Measurements from ENCODE around the gene CHD6.

Gene CHD6

GRCh38 chr20:41482647-41483552, 135.3 kb downstream of the CHD6 start:
- H3K9ac ChIP-seq (ENCODE audit: low read length in 2 of 2), result no peak overlapping the region
- peaks cover 0 to 5% of the 10 kb centered on the region in 2 donors for H3K9me3 ChIP-seq (ENCODE audit: control insufficient read depth in 2 of 2, low read length in 2 of 2)
- no peaks in the 10 kb centered on the region for H3K27me3 ChIP-seq (ENCODE audit: control insufficient read depth in 1 of 2, insufficient read depth in 2 of 2, low read length in 2 of 2)
- no peak overlapping the region for H3K4me3 ChIP-seq (ENCODE audit: low read length in 2 of 2)
- no peak overlapping the region for H3K27ac ChIP-seq (ENCODE audit: low read length)
- H3K4me1 ChIP-seq (ENCODE audit: control insufficient read depth, insufficient read depth, low read length), result no peaks in the 10 kb centered on the region
- H3K36me3 ChIP-seq (ENCODE audit: control insufficient read depth in 2 of 2, insufficient read depth in 2 of 2, low read length in 2 of 2), result peaks cover 39 to 40% of the 10 kb centered on the region in 2 donors

GRCh38 chr20:41480054-41480770, 138.0 kb downstream of the CHD6 start:
- no peak overlapping the region for H3K9ac ChIP-seq (ENCODE audit: low read length in 2 of 2)
- no peak overlapping the region for H3K27ac ChIP-seq (ENCODE audit: low read length)
- peaks cover 23 to 28% of the 10 kb centered on the region in 2 donors for H3K36me3 ChIP-seq (ENCODE audit: control insufficient read depth in 2 of 2, insufficient read depth in 2 of 2, low read length in 2 of 2)
- H3K27me3 ChIP-seq (ENCODE audit: control insufficient read depth in 1 of 2, insufficient read depth in 2 of 2, low read length in 2 of 2), result no peaks in the 10 kb centered on the region
- H3K9me3 ChIP-seq (ENCODE audit: control insufficient read depth in 2 of 2, low read length in 2 of 2), result peaks cover 0 to 5% of the 10 kb centered on the region in 2 donors
- H3K4me1 ChIP-seq (ENCODE audit: control insufficient read depth, insufficient read depth, low read length), result no peaks in the 10 kb centered on the region
- H3K4me3 ChIP-seq (ENCODE audit: low read length in 2 of 2), result no peak overlapping the region

- no peaks in the 10 kb centered on the region for H3K27me3 ChIP-seq (ENCODE audit: control insufficient read depth in 1 of 2, insufficient read depth in 2 of 2, low read length in 2 of 2)
- no peak overlapping the region for H3K27ac ChIP-seq (ENCODE audit: low read length)
- H3K9ac ChIP-seq (ENCODE audit: low read length in 2 of 2), result no peak overlapping the region
- no peak overlapping the region for H3K4me3 ChIP-seq (ENCODE audit: low read length in 2 of 2)
- no peaks in the 10 kb centered on the region for H3K4me1 ChIP-seq (ENCODE audit: control insufficient read depth, insufficient read depth, low read length)
- peaks cover 0 to 5% of the 10 kb centered on the region in 2 donors for H3K9me3 ChIP-seq (ENCODE audit: control insufficient read depth in 2 of 2, low read length in 2 of 2)
- peaks cover 14 to 22% of the 10 kb centered on the region in 2 donors for H3K36me3 ChIP-seq (ENCODE audit: control insufficient read depth in 2 of 2, insufficient read depth in 2 of 2, low read length in 2 of 2)
Observed at GRCh38 chr20:41479113-41479512, 139.1 kb downstream of the CHD6 start.

DNA sequence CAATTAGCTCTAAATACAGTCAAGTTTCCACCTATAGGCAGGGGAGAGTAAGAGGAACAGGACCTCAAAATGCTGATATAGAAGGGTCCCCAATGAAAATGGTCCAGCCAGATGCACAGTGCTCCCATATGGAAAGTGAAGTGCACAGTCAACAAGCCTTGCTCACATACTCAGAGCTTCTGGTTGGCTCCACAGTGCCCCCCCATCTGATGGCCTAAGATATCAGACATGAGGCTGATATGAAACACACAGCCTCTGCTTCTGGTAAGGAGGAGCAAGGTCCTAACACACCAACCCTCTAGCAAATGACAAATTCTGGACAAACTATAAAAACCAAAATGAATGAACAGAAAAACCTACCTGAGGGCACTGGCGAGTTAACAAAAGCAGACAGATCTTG, 140.2 kb downstream of the CHD6 start:
- peaks cover 6 to 18% of the 10 kb centered on the region in 2 donors for H3K36me3 ChIP-seq (ENCODE audit: control insufficient read depth in 2 of 2, insufficient read depth in 2 of 2, low read length in 2 of 2)
- no peak overlapping the region for H3K9ac ChIP-seq (ENCODE audit: low read length in 2 of 2)
- no peak overlapping the region for H3K4me3 ChIP-seq (ENCODE audit: low read length in 2 of 2)
- no peak overlapping the region for H3K27ac ChIP-seq (ENCODE audit: low read length)
- H3K27me3 ChIP-seq (ENCODE audit: control insufficient read depth in 1 of 2, insufficient read depth in 2 of 2, low read length in 2 of 2), result no peaks in the 10 kb centered on the region
- peaks cover 0 to 5% of the 10 kb centered on the region in 2 donors for H3K9me3 ChIP-seq (ENCODE audit: control insufficient read depth in 2 of 2, low read length in 2 of 2)
- H3K4me1 ChIP-seq (ENCODE audit: control insufficient read depth, insufficient read depth, low read length), result no peaks in the 10 kb centered on the region

GRCh38 chr20:41476446-41476845, 141.7 kb downstream of the CHD6 start:
- H3K27ac ChIP-seq (ENCODE audit: low read length), result no peak overlapping the region
- H3K9me3 ChIP-seq (ENCODE audit: control insufficient read depth in 2 of 2, low read length in 2 of 2), result peaks cover 0 to 5% of the 10 kb centered on the region in 2 donors
- peaks cover 11 to 14% of the 10 kb centered on the region in 2 donors for H3K36me3 ChIP-seq (ENCODE audit: control insufficient read depth in 2 of 2, insufficient read depth in 2 of 2, low read length in 2 of 2)

GRCh38 chr20:41476013-41476441, 142.2 kb downstream of the CHD6 start:
- H3K9ac ChIP-seq (ENCODE audit: low read length in 2 of 2), result no peak overlapping the region
- H3K27ac ChIP-seq (ENCODE audit: low read length), result no peak overlapping the region
- H3K9me3 ChIP-seq (ENCODE audit: control insufficient read depth in 2 of 2, low read length in 2 of 2), result peaks cover 0 to 5% of the 10 kb centered on the region in 2 donors
- no peak overlapping the region for H3K4me3 ChIP-seq (ENCODE audit: low read length in 2 of 2)
- no peaks in the 10 kb centered on the region for H3K27me3 ChIP-seq (ENCODE audit: control insufficient read depth in 1 of 2, insufficient read depth in 2 of 2, low read length in 2 of 2)
- no peaks in the 10 kb centered on the region for H3K4me1 ChIP-seq (ENCODE audit: control insufficient read depth, insufficient read depth, low read length)
- peaks cover 11 to 14% of the 10 kb centered on the region in 2 donors for H3K36me3 ChIP-seq (ENCODE audit: control insufficient read depth in 2 of 2, insufficient read depth in 2 of 2, low read length in 2 of 2)

More at GRCh38 chr20:41476446-41476845, 141.7 kb downstream of the CHD6 start:
- Histone ChIP-seq H3K4me3 (ENCODE audit: low read length in 2 of 2) (no peak overlapping the region), H3K9ac (ENCODE audit: low read length in 2 of 2) (no peak overlapping the region), H3K4me1 (ENCODE audit: control insufficient read depth, insufficient read depth, low read length) (no peaks in the 10 kb centered on the region), H3K27me3 (ENCODE audit: control insufficient read depth in 1 of 2, insufficient read depth in 2 of 2, low read length in 2 of 2) (no peaks in the 10 kb centered on the region)

DNA sequence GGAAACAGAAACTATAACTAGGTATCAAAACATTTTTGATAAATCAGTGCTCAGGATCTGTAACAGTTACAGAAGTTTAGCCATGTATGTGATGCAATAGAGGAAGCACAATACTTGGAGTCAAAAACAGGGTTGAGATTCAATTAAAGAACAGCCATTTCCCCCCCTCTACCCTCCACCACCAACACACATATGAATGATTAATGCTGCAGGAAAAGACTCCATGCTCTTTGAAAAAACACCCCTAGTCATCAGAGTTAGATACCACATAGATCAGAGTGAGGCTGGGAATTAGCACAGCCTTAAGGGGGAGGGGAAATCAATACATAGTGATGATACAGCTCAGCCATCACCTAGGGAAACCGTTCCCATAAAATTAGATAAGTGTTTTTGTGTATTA, 142.7 kb downstream of the CHD6 start:
- Histone ChIP-seq H3K36me3 (ENCODE audit: control insufficient read depth in 2 of 2, insufficient read depth in 2 of 2, low read length in 2 of 2) (peaks cover 15 to 19% of the 10 kb centered on the region in 2 donors), H3K9me3 (ENCODE audit: control insufficient read depth in 2 of 2, low read length in 2 of 2) (peaks cover 0 to 5% of the 10 kb centered on the region in 2 donors), H3K27ac (ENCODE audit: low read length) (no peak overlapping the region), H3K4me1 (ENCODE audit: control insufficient read depth, insufficient read depth, low read length) (no peaks in the 10 kb centered on the region), H3K4me3 (ENCODE audit: low read length in 2 of 2) (no peak overlapping the region), H3K9ac (ENCODE audit: low read length in 2 of 2) (no peak overlapping the region), H3K27me3 (ENCODE audit: control insufficient read depth in 1 of 2, insufficient read depth in 2 of 2, low read length in 2 of 2) (no peaks in the 10 kb centered on the region)

DNA sequence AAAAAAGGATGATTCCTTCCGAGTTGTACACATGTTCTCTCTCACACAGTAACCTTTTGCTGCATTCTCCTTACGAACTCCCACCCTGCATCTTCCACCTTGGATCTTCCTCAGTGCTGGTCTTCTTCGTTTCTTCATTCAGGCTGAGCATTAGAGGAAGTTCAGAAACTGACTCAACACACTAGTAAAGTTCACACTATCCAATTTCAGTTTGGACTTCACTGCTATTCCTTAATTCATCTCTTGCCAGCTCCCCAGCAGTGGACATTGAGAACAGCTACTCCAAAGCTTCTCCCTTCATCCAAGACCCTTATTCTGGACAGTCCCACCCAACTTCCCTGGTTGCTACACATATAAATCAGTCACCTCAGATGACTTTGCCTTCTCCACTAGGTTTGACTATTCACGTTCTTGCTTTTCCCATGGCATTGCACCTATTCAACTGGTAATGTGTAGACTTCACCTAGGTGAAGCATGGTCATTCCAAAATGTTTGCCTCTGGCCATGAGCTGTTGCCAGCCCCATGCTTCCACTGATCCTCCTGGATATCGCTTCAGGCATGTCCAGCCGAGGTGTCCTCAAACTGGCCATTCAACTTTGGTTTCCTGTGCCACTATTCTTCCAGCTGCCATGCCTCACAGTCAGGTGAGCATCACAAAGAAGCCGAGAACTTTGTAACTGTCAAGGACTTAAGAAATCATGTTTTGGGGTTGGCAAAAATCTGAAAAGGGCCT, 147.6 kb downstream of the CHD6 start:
- Histone ChIP-seq H3K27me3 (ENCODE audit: control insufficient read depth in 1 of 2, insufficient read depth in 2 of 2, low read length in 2 of 2) (no peaks in the 10 kb centered on the region), H3K27ac (ENCODE audit: low read length) (no peak overlapping the region), H3K9me3 (ENCODE audit: control insufficient read depth in 2 of 2, low read length in 2 of 2) (no peaks in the 10 kb centered on the region), H3K4me1 (ENCODE audit: control insufficient read depth, insufficient read depth, low read length) (no peaks in the 10 kb centered on the region), H3K36me3 (ENCODE audit: control insufficient read depth in 2 of 2, insufficient read depth in 2 of 2, low read length in 2 of 2) (peaks cover 21 to 27% of the 10 kb centered on the region in 2 donors), H3K9ac (ENCODE audit: low read length in 2 of 2) (no peak overlapping the region), H3K4me3 (ENCODE audit: low read length in 2 of 2) (no peak overlapping the region)

DNA sequence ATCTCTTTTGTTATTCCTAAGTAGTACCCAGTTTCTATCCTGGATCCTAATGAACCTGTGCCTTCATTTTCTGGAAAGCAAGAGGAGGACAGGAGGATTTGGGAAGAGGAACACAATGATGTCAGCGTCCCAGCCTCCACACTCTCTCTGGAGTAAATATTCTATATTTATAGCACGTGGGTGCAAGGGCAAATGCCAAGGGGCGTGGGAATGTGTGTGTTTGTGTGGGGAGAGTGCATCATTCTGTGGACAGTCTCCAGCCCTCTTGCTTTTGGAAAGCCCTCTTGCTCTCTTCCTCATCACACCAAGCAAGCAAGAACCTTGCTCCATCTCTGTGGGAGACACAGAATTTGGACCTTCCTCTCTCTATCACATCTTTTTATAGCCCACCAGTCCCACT, 148.3 kb downstream of the CHD6 start:
- Histone ChIP-seq H3K9me3 (ENCODE audit: control insufficient read depth in 2 of 2, low read length in 2 of 2) (no peaks in the 10 kb centered on the region), H3K9ac (ENCODE audit: low read length in 2 of 2) (no peak overlapping the region), H3K4me3 (ENCODE audit: low read length in 2 of 2) (no peak overlapping the region), H3K27me3 (ENCODE audit: control insufficient read depth in 1 of 2, insufficient read depth in 2 of 2, low read length in 2 of 2) (no peaks in the 10 kb centered on the region), H3K27ac (ENCODE audit: low read length) (no peak overlapping the region), H3K4me1 (ENCODE audit: control insufficient read depth, insufficient read depth, low read length) (no peaks in the 10 kb centered on the region), H3K36me3 (ENCODE audit: control insufficient read depth in 2 of 2, insufficient read depth in 2 of 2, low read length in 2 of 2) (peaks cover 21 to 30% of the 10 kb centered on the region in 2 donors)

DNA sequence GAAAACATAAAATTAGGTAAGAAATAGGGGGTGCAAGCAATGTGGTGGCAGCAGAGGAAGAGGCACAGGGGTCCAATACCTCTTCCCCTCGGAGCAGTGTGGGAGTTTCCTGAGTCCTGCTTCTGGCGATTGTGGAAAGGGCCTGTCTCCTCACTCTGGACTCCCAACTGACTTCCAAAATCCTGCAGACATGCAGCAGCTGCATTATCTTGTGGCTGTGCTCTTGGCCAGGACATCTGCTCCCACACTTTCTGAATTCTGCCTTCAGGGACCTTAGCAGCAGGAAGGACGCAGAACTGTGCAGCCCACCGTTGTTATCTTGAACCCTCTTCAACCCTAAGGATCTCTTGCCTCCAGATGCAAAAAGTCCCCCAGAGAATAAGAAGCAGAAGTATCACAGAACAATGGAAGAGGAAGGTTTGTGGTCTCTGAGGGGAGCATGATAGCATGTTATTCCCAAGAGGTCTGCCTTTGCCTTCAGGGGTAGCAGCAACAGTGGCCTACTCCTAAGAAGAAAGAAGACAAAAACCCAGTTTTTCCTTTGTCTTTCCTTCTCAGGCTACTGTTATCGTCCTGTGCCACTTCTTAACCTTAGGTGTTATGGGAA, 149.1 kb downstream of the CHD6 start:
- H3K4me3 ChIP-seq (ENCODE audit: low read length in 2 of 2), result no peak overlapping the region
- peaks cover 21 to 34% of the 10 kb centered on the region in 2 donors for H3K36me3 ChIP-seq (ENCODE audit: control insufficient read depth in 2 of 2, insufficient read depth in 2 of 2, low read length in 2 of 2)
- H3K27me3 ChIP-seq (ENCODE audit: control insufficient read depth in 1 of 2, insufficient read depth in 2 of 2, low read length in 2 of 2), result no peaks in the 10 kb centered on the region
- no peaks in the 10 kb centered on the region for H3K4me1 ChIP-seq (ENCODE audit: control insufficient read depth, insufficient read depth, low read length)
- no peaks in the 10 kb centered on the region for H3K9me3 ChIP-seq (ENCODE audit: control insufficient read depth in 2 of 2, low read length in 2 of 2)
- H3K27ac ChIP-seq (ENCODE audit: low read length), result no peak overlapping the region
- H3K9ac ChIP-seq (ENCODE audit: low read length in 2 of 2), result no peak overlapping the region
